ENCODE measurements around the gene DLEC1. TPM values are rescaled to one million over a fixed set of nuclear protein-coding genes. Genes with fewer than 3 reads are reported as not detected.

Gene DLEC1
- total RNA-seq, 2 experiments from 2014 or later, result 0.20 to 0.36 TPM

DNA sequence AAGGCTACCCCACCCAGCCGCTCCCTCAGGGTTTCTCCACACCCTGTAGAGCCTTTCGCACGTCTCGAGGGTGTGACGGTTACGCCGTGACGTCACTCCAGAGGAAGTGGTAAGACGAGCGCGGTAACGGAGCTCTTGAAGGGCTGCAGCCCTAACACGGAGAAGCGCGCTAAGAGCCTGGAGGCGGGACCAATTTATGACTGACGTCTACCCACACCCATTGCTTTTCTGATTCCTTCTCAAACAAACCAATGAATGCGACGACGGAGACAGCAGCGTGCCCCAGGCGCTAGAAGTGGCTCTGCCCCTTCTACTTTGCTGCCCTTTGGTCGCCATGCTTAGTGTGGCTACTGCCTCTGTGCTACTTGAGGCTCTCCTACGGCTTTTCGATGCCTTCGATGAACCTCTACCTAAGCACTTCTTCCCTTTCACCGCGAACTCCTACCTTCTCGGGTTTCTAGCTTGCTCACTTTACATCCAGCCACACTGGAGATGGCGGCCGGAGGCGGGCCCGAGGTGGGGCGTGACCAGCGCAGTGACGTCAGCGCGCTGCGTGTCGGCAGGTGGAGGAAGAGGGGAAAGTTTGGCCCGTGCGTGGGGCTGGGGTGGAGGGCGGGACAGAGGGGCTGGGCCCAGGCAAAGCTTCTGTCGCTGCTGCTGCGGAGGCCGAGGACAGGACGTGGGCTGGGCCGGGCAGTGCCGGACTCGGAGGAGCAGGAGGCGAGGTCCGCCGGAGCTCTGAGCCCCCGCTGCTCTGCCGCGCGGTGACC, 126.1 kb downstream of the DLEC1 start, which contains the start of gene OXSR1:
Gene OXSR1, plus strand, starts transcription at position 586 of the 770 bp plus-strand sequence. CDS start 340 bp downstream, outside the sequence.
- intact Hi-C loops (cut with micrococcal nuclease), result loop anchor here (2.0 kb wide), 2 partner anchors 14 to 28 kb away; partner anchors contain the start of gene ACAA1
- CTCF ChIA-PET, result interaction anchor here (1.0 to 4.7 kb wide), 11 partner anchors 12 to 182 kb away, joined by 3 to 31 read pairs (median 5); partner anchors contain the start of genes ACAA1, MYD88 and XYLB

GRCh38 chr3:38165722-38166387, 126.8 kb downstream of the DLEC1 start:
- DNase-seq, result no peak
- POLR2A ChIA-PET, result interaction anchor here (0.7 to 6.0 kb wide), 14 partner anchors 11 to 1241 kb away, joined by 3 to 67 read pairs (median 4); partner anchors contain the start of genes ACAA1, EXOG, MYD88 and RPSA
- TF ChIP-seq, protein P1, sequence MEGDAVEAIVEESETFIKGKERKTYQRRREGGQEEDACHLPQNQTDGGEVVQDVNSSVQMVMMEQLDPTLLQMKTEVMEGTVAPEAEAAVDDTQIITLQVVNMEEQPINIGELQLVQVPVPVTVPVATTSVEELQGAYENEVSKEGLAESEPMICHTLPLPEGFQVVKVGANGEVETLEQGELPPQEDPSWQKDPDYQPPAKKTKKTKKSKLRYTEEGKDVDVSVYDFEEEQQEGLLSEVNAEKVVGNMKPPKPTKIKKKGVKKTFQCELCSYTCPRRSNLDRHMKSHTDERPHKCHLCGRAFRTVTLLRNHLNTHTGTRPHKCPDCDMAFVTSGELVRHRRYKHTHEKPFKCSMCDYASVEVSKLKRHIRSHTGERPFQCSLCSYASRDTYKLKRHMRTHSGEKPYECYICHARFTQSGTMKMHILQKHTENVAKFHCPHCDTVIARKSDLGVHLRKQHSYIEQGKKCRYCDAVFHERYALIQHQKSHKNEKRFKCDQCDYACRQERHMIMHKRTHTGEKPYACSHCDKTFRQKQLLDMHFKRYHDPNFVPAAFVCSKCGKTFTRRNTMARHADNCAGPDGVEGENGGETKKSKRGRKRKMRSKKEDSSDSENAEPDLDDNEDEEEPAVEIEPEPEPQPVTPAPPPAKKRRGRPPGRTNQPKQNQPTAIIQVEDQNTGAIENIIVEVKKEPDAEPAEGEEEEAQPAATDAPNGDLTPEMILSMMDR (IDR thresholded peaks at IDR 0.05), result no peak
- ATAC-seq, result no peak
- Mint-ChIP-seq H3K36me3 (ENCODE audit: low read depth) (peaks cover 32% of the 10 kb centered on the region), H3K4me3 (peak overlapping the region; percentile 93), H3K9me3 (no peaks in the 10 kb centered on the region), H3K27me3 (no peaks in the 10 kb centered on the region), H3K27ac (peak overlapping the region; percentile 99), H3K4me1 (ENCODE audit: low read depth) (peaks cover 49% of the 10 kb centered on the region)
- intact Hi-C loops (cut with micrococcal nuclease), result loop anchor here (2.0 kb wide), 2 partner anchors 15 to 29 kb away; partner anchors contain the start of gene ACAA1
- CTCF ChIA-PET, result interaction anchor here (1.0 to 4.7 kb wide), 5 partner anchors 19 to 181 kb away, joined by 3 to 31 read pairs (median 4); partner anchors contain the start of genes ACAA1, MYD88 and XYLB

More for the DNA sequence above, 126.1 kb downstream of the DLEC1 start, which contains the start of gene OXSR1:
- POLR2A ChIA-PET, result interaction anchor here (0.7 to 6.0 kb wide), 19 partner anchors 8 to 1242 kb away, joined by 3 to 67 read pairs (median 3); partner anchors contain the start of genes ACAA1, EXOG, MYD88 and RPSA
- TF ChIP-seq, protein P1 (IDR thresholded peaks at IDR 0.05), result no peak
- peak; percentile 100 for DNase-seq
- ATAC-seq, result peak; percentile 93
- peak within 1 kb of the TSS; percentile 99 for H3K27ac Mint-ChIP-seq
- no peaks in the 10 kb centered on the region for H3K27me3 Mint-ChIP-seq
- peaks cover 42% of the 10 kb centered on the region for H3K4me1 Mint-ChIP-seq (ENCODE audit: low read depth)
- H3K9me3 Mint-ChIP-seq, result no peaks in the 10 kb centered on the region
- peaks cover 30% of the 10 kb centered on the region for H3K36me3 Mint-ChIP-seq (ENCODE audit: low read depth)
- peak within 1 kb of the TSS; percentile 93 for H3K4me3 Mint-ChIP-seq

DNA sequence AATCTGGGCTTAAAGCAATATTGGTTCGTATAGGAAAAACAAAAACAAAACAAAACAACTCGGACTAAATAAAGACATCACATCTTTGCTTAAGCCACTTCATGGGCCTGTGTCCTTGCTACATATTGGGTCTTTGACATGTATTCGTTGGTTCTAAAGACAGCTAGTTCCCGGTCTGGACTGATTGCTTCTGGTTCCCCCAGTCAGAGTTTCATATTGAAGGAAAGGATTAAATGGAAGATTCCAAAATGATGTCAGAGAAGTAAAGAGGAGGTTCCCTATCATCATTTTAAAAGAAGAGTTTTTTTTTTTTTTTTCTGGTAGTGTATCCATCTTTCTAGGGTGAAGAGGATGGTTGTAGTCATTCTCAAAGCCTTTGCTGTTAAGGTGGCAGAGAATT, 128.6 kb downstream of the DLEC1 start:
- Mint-ChIP-seq H3K36me3 (ENCODE audit: low read depth) (peaks cover 32% of the 10 kb centered on the region), H3K4me1 (ENCODE audit: low read depth) (peaks cover 65% of the 10 kb centered on the region), H3K27me3 (no peaks in the 10 kb centered on the region), H3K27ac (peak overlapping the region; percentile 35), H3K4me3 (peak overlapping the region; percentile 93), H3K9me3 (no peaks in the 10 kb centered on the region)
- TF ChIP-seq, protein P1 (IDR thresholded peaks at IDR 0.05), result no peak
- ATAC-seq, result no peak
- ChIA-PET CTCF (no interaction called here), POLR2A (interaction anchor here (0.9 to 6.0 kb wide), 2 partner anchors 29 to 37 kb away, joined by 3 to 67 read pairs; partner anchors contain the start of genes ACAA1 and MYD88)
- intact Hi-C loops (cut with micrococcal nuclease), result no loop called here
- no peak for DNase-seq

DNA sequence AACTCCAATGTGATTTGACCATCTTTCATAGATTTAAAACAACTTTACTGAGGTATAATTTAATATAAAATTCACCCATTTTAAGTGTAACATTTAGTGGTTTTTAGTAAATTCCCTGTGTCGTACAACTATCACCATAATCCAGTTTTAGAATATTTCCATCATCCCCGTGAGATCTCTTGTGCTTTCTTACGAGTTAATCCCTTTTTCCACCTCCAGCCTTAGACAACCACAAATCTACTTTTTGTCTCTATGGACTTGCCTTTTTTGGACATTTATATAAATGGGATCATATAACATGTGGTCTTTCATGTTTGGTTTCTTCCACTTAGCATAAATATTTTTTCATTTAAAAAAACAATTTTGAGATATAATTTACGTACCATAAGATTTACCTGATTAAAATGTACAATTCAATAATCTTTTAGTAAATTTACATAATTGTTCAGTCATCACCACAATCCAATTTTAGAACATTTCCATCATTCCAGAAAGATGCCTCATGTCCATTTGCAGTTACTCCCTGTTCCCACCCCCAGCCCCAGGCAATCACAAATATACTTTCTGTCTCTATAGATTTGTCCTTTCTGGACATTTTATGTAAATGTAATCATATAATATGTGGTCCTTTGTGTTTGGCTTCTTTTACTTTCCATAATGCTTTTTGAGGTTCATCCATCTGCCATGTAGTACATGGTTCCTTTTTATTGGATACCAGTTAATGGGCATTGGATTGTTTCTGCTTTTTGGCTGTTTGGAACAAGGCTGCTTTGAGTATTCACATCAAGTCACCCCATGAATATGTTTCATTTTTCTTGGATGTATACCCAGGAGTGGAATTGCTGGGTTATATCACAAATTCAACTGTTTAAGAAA, 129.4 kb downstream of the DLEC1 start:
- TF ChIP-seq, protein P1 (IDR thresholded peaks at IDR 0.05), result no peak
- ChIA-PET CTCF (no interaction called here), POLR2A (interaction anchor here (6.0 kb wide), 1 partner anchor 30 kb away, joined by 67 read pairs; the partner anchor contains the start of genes ACAA1 and MYD88)
- Mint-ChIP-seq H3K4me3 (no peak overlapping the region), H3K27ac (peak overlapping the region; percentile 70), H3K4me1 (ENCODE audit: low read depth) (peaks cover 70% of the 10 kb centered on the region), H3K36me3 (ENCODE audit: low read depth) (peaks cover 32% of the 10 kb centered on the region), H3K9me3 (no peaks in the 10 kb centered on the region), H3K27me3 (no peaks in the 10 kb centered on the region)
- DNase-seq (no peak), ATAC-seq (no peak)
- intact Hi-C loops (cut with micrococcal nuclease), result no loop called here

All from activated CD8-positive, alpha-beta T cell treated with anti-CD3 and anti-CD28 coated beads for 36 hours (primary cell).